Activated naive CD8-positive, alpha-beta T cell treated with anti-CD3 and anti-CD28 coated beads, Interleukin-2, amount 50 U/mL, for 24 hours (primary cell): Measurements from ENCODE around the gene CACNA1C.

Experiments used
- ATAC-seq: fragments of 150-1000 bp; cut with Tn5 transposase; one replicate; pipeline ENCODE4 v1.10.0; 2021
- DNase-seq: peaks from one replicate; pipeline ENCODE4 v3.0.0; 2021
- H3K27ac Mint-ChIP-seq: one replicate; pipeline ENCODE4 v1.8.0; 2021; ENCODE audit warnings: mild to moderate bottlenecking, mixed read lengths
- H3K27me3 Mint-ChIP-seq: one replicate; pipeline ENCODE4 v1.8.0; 2021; ENCODE audit warnings: mixed read lengths
- H3K36me3 Mint-ChIP-seq: one replicate; pipeline ENCODE4 v1.8.0; 2021; ENCODE audit warnings: low read depth, mixed read lengths
- H3K4me1 Mint-ChIP-seq: one replicate; pipeline ENCODE4 v1.8.0; 2021; ENCODE audit warnings: mixed read lengths
- H3K4me3 Mint-ChIP-seq: one replicate; pipeline ENCODE4 v1.8.0; 2021; ENCODE audit warnings: mild to moderate bottlenecking, moderate library complexity, mixed read lengths
- H3K9me3 Mint-ChIP-seq: one replicate; pipeline ENCODE4 v1.8.0; 2021; ENCODE audit warnings: mixed read lengths

CACNA1C gene

GRCh38 chr12:2462087-2462486, 409.3 kb downstream of the CACNA1C start:
- no peaks in the 10 kb centered on the region for H3K36me3 Mint-ChIP-seq
- no peak for DNase-seq
- ATAC-seq: no peak
- no peak overlapping the region for H3K27ac Mint-ChIP-seq
- no peak overlapping the region for H3K4me3 Mint-ChIP-seq
- H3K9me3 Mint-ChIP-seq: no peaks in the 10 kb centered on the region
- no peaks in the 10 kb centered on the region for H3K4me1 Mint-ChIP-seq
- H3K27me3 Mint-ChIP-seq: no peaks in the 10 kb centered on the region

- H3K27ac Mint-ChIP-seq: no peak overlapping the region
Measured at GRCh38 chr12:2463719-2464118, 410.9 kb downstream of the CACNA1C start.

GRCh38 chr12:2465681-2466080, 412.9 kb downstream of the CACNA1C start:
- H3K27me3 Mint-ChIP-seq: no peaks in the 10 kb centered on the region
- ATAC-seq (no peak), DNase-seq (no peak)
- H3K36me3 Mint-ChIP-seq: no peaks in the 10 kb centered on the region
- no peaks in the 10 kb centered on the region for H3K4me1 Mint-ChIP-seq
- no peak overlapping the region for H3K27ac Mint-ChIP-seq
- no peak overlapping the region for H3K4me3 Mint-ChIP-seq
- H3K9me3 Mint-ChIP-seq: no peaks in the 10 kb centered on the region

More at GRCh38 chr12:2463719-2464118, 410.9 kb downstream of the CACNA1C start:
- DNase-seq (no peak), ATAC-seq (no peak)
- Mint-ChIP-seq H3K4me1 (no peaks in the 10 kb centered on the region), H3K27me3 (no peaks in the 10 kb centered on the region), H3K9me3 (no peaks in the 10 kb centered on the region), H3K36me3 (no peaks in the 10 kb centered on the region), H3K4me3 (no peak overlapping the region)

- Mint-ChIP-seq H3K4me1 (no peaks in the 10 kb centered on the region), H3K27me3 (no peaks in the 10 kb centered on the region), H3K9me3 (no peaks in the 10 kb centered on the region), H3K36me3 (no peaks in the 10 kb centered on the region), H3K27ac (no peak overlapping the region), H3K4me3 (no peak overlapping the region)
- no peak for DNase-seq
- ATAC-seq: no peak
Measured at GRCh38 chr12:2466211-2466610, 413.4 kb downstream of the CACNA1C start.

- no peak for ATAC-seq
- H3K27ac Mint-ChIP-seq: no peak overlapping the region
- no peaks in the 10 kb centered on the region for H3K27me3 Mint-ChIP-seq
- H3K9me3 Mint-ChIP-seq: no peaks in the 10 kb centered on the region
- H3K4me1 Mint-ChIP-seq: no peaks in the 10 kb centered on the region
- no peak for DNase-seq
- no peak overlapping the region for H3K4me3 Mint-ChIP-seq
- no peaks in the 10 kb centered on the region for H3K36me3 Mint-ChIP-seq
Measured at GRCh38 chr12:2467447-2468195, 414.8 kb downstream of the CACNA1C start.

- Mint-ChIP-seq H3K4me3 (no peak overlapping the region), H3K27ac (no peak overlapping the region), H3K36me3 (no peaks in the 10 kb centered on the region), H3K4me1 (no peaks in the 10 kb centered on the region), H3K27me3 (no peaks in the 10 kb centered on the region), H3K9me3 (no peaks in the 10 kb centered on the region)
- ATAC-seq (no peak), DNase-seq (no peak)
Measured at GRCh38 chr12:2475984-2476383, 423.2 kb downstream of the CACNA1C start.

- no peak overlapping the region for H3K4me3 Mint-ChIP-seq
- no peaks in the 10 kb centered on the region for H3K9me3 Mint-ChIP-seq
- ATAC-seq (no peak), DNase-seq (no peak)
- no peaks in the 10 kb centered on the region for H3K4me1 Mint-ChIP-seq
- H3K27ac Mint-ChIP-seq: no peak overlapping the region
- H3K27me3 Mint-ChIP-seq: no peaks in the 10 kb centered on the region
- H3K36me3 Mint-ChIP-seq: no peaks in the 10 kb centered on the region
Measured at GRCh38 chr12:2477009-2477766, 424.4 kb downstream of the CACNA1C start.

GRCh38 chr12:2479851-2480535, 427.2 kb downstream of the CACNA1C start:
- DNase-seq: no peak
- Mint-ChIP-seq H3K27ac (no peak overlapping the region), H3K9me3 (no peaks in the 10 kb centered on the region), H3K27me3 (no peaks in the 10 kb centered on the region), H3K4me1 (no peaks in the 10 kb centered on the region), H3K4me3 (no peak overlapping the region), H3K36me3 (no peaks in the 10 kb centered on the region)
- no peak for ATAC-seq

GRCh38 chr12:2481346-2481745, 428.6 kb downstream of the CACNA1C start:
- H3K27ac Mint-ChIP-seq: no peak overlapping the region
- DNase-seq: no peak
- H3K4me3 Mint-ChIP-seq: no peak overlapping the region
- no peaks in the 10 kb centered on the region for H3K4me1 Mint-ChIP-seq
- no peaks in the 10 kb centered on the region for H3K36me3 Mint-ChIP-seq
- no peaks in the 10 kb centered on the region for H3K9me3 Mint-ChIP-seq
- H3K27me3 Mint-ChIP-seq: no peaks in the 10 kb centered on the region
- no peak for ATAC-seq

- no peak for ATAC-seq
- Mint-ChIP-seq H3K4me3 (no peak overlapping the region), H3K27ac (no peak overlapping the region), H3K36me3 (no peaks in the 10 kb centered on the region), H3K4me1 (no peaks in the 10 kb centered on the region), H3K9me3 (no peaks in the 10 kb centered on the region), H3K27me3 (no peaks in the 10 kb centered on the region)
- DNase-seq: no peak
Measured at GRCh38 chr12:2481951-2482350, 429.2 kb downstream of the CACNA1C start.

GRCh38 chr12:2482938-2483660, 430.3 kb downstream of the CACNA1C start:
- Mint-ChIP-seq H3K4me3 (no peak overlapping the region), H3K36me3 (no peaks in the 10 kb centered on the region), H3K27me3 (no peaks in the 10 kb centered on the region), H3K9me3 (no peaks in the 10 kb centered on the region), H3K27ac (no peak overlapping the region), H3K4me1 (no peaks in the 10 kb centered on the region)
- DNase-seq (no peak), ATAC-seq (no peak)

GRCh38 chr12:2483713-2484112, 430.9 kb downstream of the CACNA1C start:
- no peak for ATAC-seq
- Mint-ChIP-seq H3K4me1 (no peaks in the 10 kb centered on the region), H3K4me3 (no peak overlapping the region)

GRCh38 chr12:2484141-2484776, 431.5 kb downstream of the CACNA1C start:
- DNase-seq: no peak
- Mint-ChIP-seq H3K27ac (no peak overlapping the region), H3K4me3 (no peak overlapping the region), H3K9me3 (no peaks in the 10 kb centered on the region), H3K4me1 (no peaks in the 10 kb centered on the region), H3K36me3 (no peaks in the 10 kb centered on the region), H3K27me3 (no peaks in the 10 kb centered on the region)
- ATAC-seq: no peak

More at GRCh38 chr12:2483713-2484112, 430.9 kb downstream of the CACNA1C start:
- no peaks in the 10 kb centered on the region for H3K36me3 Mint-ChIP-seq
- H3K27ac Mint-ChIP-seq: no peak overlapping the region
- no peak for DNase-seq
- H3K9me3 Mint-ChIP-seq: no peaks in the 10 kb centered on the region
- no peaks in the 10 kb centered on the region for H3K27me3 Mint-ChIP-seq

GRCh38 chr12:2485681-2486080, 432.9 kb downstream of the CACNA1C start:
- ATAC-seq: no peak
- no peaks in the 10 kb centered on the region for H3K36me3 Mint-ChIP-seq
- no peaks in the 10 kb centered on the region for H3K9me3 Mint-ChIP-seq
- H3K4me1 Mint-ChIP-seq: no peaks in the 10 kb centered on the region
- H3K27me3 Mint-ChIP-seq: no peaks in the 10 kb centered on the region
- H3K27ac Mint-ChIP-seq: no peak overlapping the region
- H3K4me3 Mint-ChIP-seq: no peak overlapping the region
- no peak for DNase-seq
